Endothelial cell of umbilical vein (primary cell): ENCODE measurements around the gene GRK5. TPM values are rescaled to one million over a fixed set of nuclear protein-coding genes. Genes with fewer than 3 reads are reported as not detected.

ENCODE experiments used
- BruUV-seq: library from RNA; stranded (reverse); fragments of 400-500 nt; replicated peaks from 2 replicates; lab custom pipeline; 2021; lab: Mats Ljungman, UMichigan
- CTCF ChIA-PET: fragments of 300-600, 350-600 bp; sonication (Branson Sonifier 250); formaldehyde crosslinking; loops from one replicate; lab custom pipeline; 2021; ENCODE audit warnings: antibody characterized with exemption, inconsistent platforms; lab: Charles Lee
- POLR2A ChIA-PET: fragments of 300-600, 350-600 bp; sonication (Branson Sonifier 250); formaldehyde crosslinking; loops from one replicate; lab custom pipeline; 2021; ENCODE audit warnings: antibody characterized with exemption, inconsistent platforms; lab: Charles Lee
- DNase-seq: peaks from one replicate; pipeline ENCODE4 v3.0.0-alpha.2; 2011; ENCODE audit warnings: low read depth, low spot score
- FAIRE-seq: peaks from 2 replicates; lab custom pipeline; 2011; peaks lifted over from hg19 to GRCh38; lab: Jason Lieb, UNC
- H2AFZ ChIP-seq: 2 replicates; pipeline ENCODE4 v1.6.0; 2012; ENCODE audit warnings: low read depth, low read length, control low read depth, inconsistent platforms
- H3K27ac ChIP-seq: 2 replicates; pipeline ENCODE4 v1.5.1; 2011; ENCODE audit warnings: low read depth, mild to moderate bottlenecking, control low read depth, low read length, moderate library complexity; ENCODE audit not compliant: insufficient read depth
- H3K27me3 ChIP-seq, 2 experiments: 2 replicates each; pipeline versions ENCODE4 v1.6.0 to v1.6.1; 2011; ENCODE audit warnings: low read length in 2 of 2, mixed read lengths in 1 of 2; ENCODE audit not compliant: control insufficient read depth in 2 of 2, insufficient read depth in 2 of 2
- H3K36me3 ChIP-seq, 2 experiments: 2 replicates in 1 of 2; 3 replicates in 1 of 2; pipeline ENCODE4 v1.5.1; 2011; ENCODE audit warnings: low read length in 2 of 2, mild to moderate bottlenecking in 1 of 2, moderate library complexity in 1 of 2; ENCODE audit not compliant: control insufficient read depth in 2 of 2, insufficient read depth in 2 of 2; ENCODE audit errors: extremely low read depth in 1 of 2
- H3K4me1 ChIP-seq: 3 replicates; pipeline ENCODE4 v1.5.1; 2011; ENCODE audit warnings: mild to moderate bottlenecking, low read length; ENCODE audit not compliant: control insufficient read depth, insufficient read depth; ENCODE audit errors: extremely low read depth
- H3K4me2 ChIP-seq: 2 replicates; pipeline ENCODE4 v1.6.1; 2011; ENCODE audit warnings: low read length, control low read depth, mixed read lengths; ENCODE audit not compliant: insufficient read depth
- H3K4me3 ChIP-seq, 3 experiments: fragments of 200-600 bp in 1 of 3; sonication (generic), shearing (Covaris generic) in 1 of 3; replicated peaks in 1 of 3; 2 replicates each; pipeline ENCODE4 v1.5.1; 2011 to 2016; ENCODE audit warnings: control low read depth in 3 of 3, low read length in 3 of 3, mild to moderate bottlenecking in 2 of 3, inconsistent platforms in 1 of 3, low read depth in 1 of 3, moderate library complexity in 1 of 3; ENCODE audit not compliant: insufficient read depth in 1 of 3
- H3K79me2 ChIP-seq: 2 replicates; pipeline ENCODE4 v1.6.0; 2012; ENCODE audit warnings: low read length, inconsistent platforms; ENCODE audit not compliant: control insufficient read depth, insufficient read depth
- H3K9ac ChIP-seq: replicated peaks from 2 replicates; pipeline ENCODE3; 2011; ENCODE audit warnings: low read length, control low read depth; ENCODE audit not compliant: insufficient read depth; ENCODE audit errors: extremely low read depth
- H3K9me1 ChIP-seq: replicated peaks from 3 replicates; pipeline ENCODE4 v1.6.0; 2011; ENCODE audit warnings: mild to moderate bottlenecking, low read length; ENCODE audit not compliant: control insufficient read depth, insufficient read depth; ENCODE audit errors: extremely low read depth
- H3K9me3 ChIP-seq: replicated peaks from 2 replicates; pipeline ENCODE4 v1.5.1; 2012; ENCODE audit warnings: low read length, inconsistent platforms; ENCODE audit not compliant: control insufficient read depth, insufficient read depth
- H4K20me1 ChIP-seq: replicated peaks from 2 replicates; pipeline ENCODE3; 2011; ENCODE audit warnings: mild to moderate bottlenecking, low read length; ENCODE audit not compliant: control insufficient read depth, insufficient read depth; ENCODE audit errors: extremely low read depth
- EZH2 ChIP-seq: IDR thresholded peaks from 2 replicates; pipeline ENCODE4 v1.6.1; 2012; ENCODE audit warnings: borderline replicate concordance, low read depth, mild to moderate bottlenecking, moderate library complexity, low read length, inconsistent platforms; ENCODE audit not compliant: severe bottlenecking
- FOS ChIP-seq: IDR thresholded peaks from 2 replicates; pipeline ENCODE4 v1.6.1; 2011; ENCODE audit warnings: mild to moderate bottlenecking, low read length, moderate library complexity, borderline replicate concordance; ENCODE audit not compliant: insufficient read depth
- GATA2 ChIP-seq: IDR thresholded peaks from 2 replicates; pipeline ENCODE4 v1.7.0; 2011; ENCODE audit warnings: low read depth, mild to moderate bottlenecking, moderate library complexity, mixed read lengths, low read length; ENCODE audit not compliant: insufficient read length, insufficient read depth
- JUN ChIP-seq: IDR thresholded peaks from 2 replicates; pipeline ENCODE4 v1.6.1; 2011; ENCODE audit warnings: borderline replicate concordance, low read depth; ENCODE audit not compliant: insufficient read length, insufficient read depth
- MYC ChIP-seq: IDR thresholded peaks from one replicate; pipeline ENCODE4 v1.6.1; 2011; ENCODE audit warnings: mild to moderate bottlenecking, low read depth, low read length
- POLR2A ChIP-seq: IDR thresholded peaks from 2 replicates; pipeline ENCODE4 v1.6.1; 2012; ENCODE audit warnings: low read depth, mild to moderate bottlenecking, control low read depth, low read length
- POLR2AphosphoS5 ChIP-seq: IDR thresholded peaks from 2 replicates; pipeline ENCODE4 v1.6.1; 2012; ENCODE audit warnings: low read depth, mild to moderate bottlenecking, control low read depth, low read length, moderate library complexity; ENCODE audit not compliant: insufficient read depth
- dilution Hi-C: fragments of 300-500 bp; cut with MboI; formaldehyde crosslinking; loops from one replicate; pipeline ENCODE4 v1.15.0; 2019; ENCODE audit warnings: low sequenced_read_pairs; ENCODE audit not compliant: extremely low pct_ligation_motif_present
- intact Hi-C: fragments of 100-400 bp; cut with micrococcal nuclease; formaldehyde crosslinking; loops from one replicate; pipeline ENCODE4 v1.10.0; 2022
- polyA plus RNA-seq, 4 experiments: library from polyadenylated mRNA; depleted of rRNA in 3 of 4; stranded (reverse) in 3 of 4; unstranded in 1 of 4; fragments of >200 nt; gene quantifications; 2 replicates each; pipeline versions ENCODE4 v1.2.1 to v1.2.3, GENCODE V29; 2011 to 2012; ENCODE audit warnings: missing spikeins in 1 of 4
- total RNA-seq: library from RNA; stranded (reverse); gene quantifications from 2 replicates; pipeline ENCODE4 v1.2.3, GENCODE V29; 2021
- TF ChIP-seq, protein P1 (sequence below): IDR thresholded peaks from 2 replicates; pipeline ENCODE4 v1.6.1; 2011; ENCODE audit not compliant: insufficient read depth, insufficient read length
- TF ChIP-seq, protein P2 (sequence below), 2 donors: IDR thresholded peaks; 1 replicate in 1 of 2; 2 replicates in 1 of 2; pipeline ENCODE4 v1.5.1; 2011; ENCODE audit warnings: low read length in 2 of 2, mild to moderate bottlenecking in 2 of 2, moderate library complexity in 2 of 2, control low read depth in 1 of 2, inconsistent platforms in 1 of 2, low read depth in 1 of 2; ENCODE audit not compliant: insufficient read depth in 1 of 2; ENCODE audit errors: extremely low read depth in 1 of 2

Gene GRK5
- total and polyA plus RNA-seq, 2 donors (not counting 3 experiments of a cell fraction or from before 2014, with no cell fraction given), result 13.1 to 29.5 TPM

DNA sequence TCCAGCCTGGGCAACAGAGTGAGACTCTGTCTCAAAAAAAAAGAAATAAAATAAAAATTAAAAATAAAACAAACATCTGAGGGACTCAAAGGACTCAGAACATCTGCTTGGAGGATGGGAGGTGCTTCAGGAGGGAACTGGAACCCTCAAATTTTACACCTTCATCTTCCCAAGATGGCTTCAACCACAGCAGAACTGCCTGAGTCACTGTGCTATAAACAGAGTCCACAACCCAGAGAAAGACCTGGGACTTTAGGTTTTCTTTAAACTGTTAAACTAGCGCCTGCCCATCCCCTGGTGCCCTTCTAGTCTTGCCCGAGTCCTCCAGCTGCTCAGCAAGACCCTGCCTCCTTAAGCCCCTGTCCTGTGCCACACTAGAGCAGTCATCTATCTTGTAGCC lies 294.3 kb downstream of the GRK5 start:
- POLR2A ChIA-PET, result no interaction called here

More for the DNA sequence above, 294.3 kb downstream of the GRK5 start:
- DNase-seq, result no peak
- Histone ChIP-seq H3K79me2 (no peaks in the 10 kb centered on the region), H3K27me3 (no peaks in the 10 kb centered on the region), H3K36me3 (no peaks in the 10 kb centered on the region), H3K9me1 (no peaks in the 10 kb centered on the region), H2AFZ (no peak overlapping the region), H4K20me1 (no peaks in the 10 kb centered on the region), H3K27ac (no peak overlapping the region), H3K9ac (no peak overlapping the region), H3K9me3 (no peaks in the 10 kb centered on the region), H3K4me1 (no peaks in the 10 kb centered on the region), H3K4me3 (no peak overlapping the region), H3K4me2 (no peak overlapping the region)
- TF ChIP-seq JUN (no peak), POLR2A (no peak), POLR2AphosphoS5 (no peak), EZH2 (no peak), GATA2 (no peak), MYC (no peak), FOS (no peak)
- TF ChIP-seq, protein P1, sequence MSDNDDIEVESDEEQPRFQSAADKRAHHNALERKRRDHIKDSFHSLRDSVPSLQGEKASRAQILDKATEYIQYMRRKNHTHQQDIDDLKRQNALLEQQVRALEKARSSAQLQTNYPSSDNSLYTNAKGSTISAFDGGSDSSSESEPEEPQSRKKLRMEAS, result no peak
- TF ChIP-seq, protein P2, sequence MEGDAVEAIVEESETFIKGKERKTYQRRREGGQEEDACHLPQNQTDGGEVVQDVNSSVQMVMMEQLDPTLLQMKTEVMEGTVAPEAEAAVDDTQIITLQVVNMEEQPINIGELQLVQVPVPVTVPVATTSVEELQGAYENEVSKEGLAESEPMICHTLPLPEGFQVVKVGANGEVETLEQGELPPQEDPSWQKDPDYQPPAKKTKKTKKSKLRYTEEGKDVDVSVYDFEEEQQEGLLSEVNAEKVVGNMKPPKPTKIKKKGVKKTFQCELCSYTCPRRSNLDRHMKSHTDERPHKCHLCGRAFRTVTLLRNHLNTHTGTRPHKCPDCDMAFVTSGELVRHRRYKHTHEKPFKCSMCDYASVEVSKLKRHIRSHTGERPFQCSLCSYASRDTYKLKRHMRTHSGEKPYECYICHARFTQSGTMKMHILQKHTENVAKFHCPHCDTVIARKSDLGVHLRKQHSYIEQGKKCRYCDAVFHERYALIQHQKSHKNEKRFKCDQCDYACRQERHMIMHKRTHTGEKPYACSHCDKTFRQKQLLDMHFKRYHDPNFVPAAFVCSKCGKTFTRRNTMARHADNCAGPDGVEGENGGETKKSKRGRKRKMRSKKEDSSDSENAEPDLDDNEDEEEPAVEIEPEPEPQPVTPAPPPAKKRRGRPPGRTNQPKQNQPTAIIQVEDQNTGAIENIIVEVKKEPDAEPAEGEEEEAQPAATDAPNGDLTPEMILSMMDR (IDR thresholded peaks at IDR 0.05; ENCODE audit: extremely low read depth in 1 of 2, insufficient read depth in 1 of 2, low read depth in 1 of 2, low read length in 2 of 2), result no peak
- dilution Hi-C loops (no loop called here), intact Hi-C loops (no loop called here)
- CTCF ChIA-PET, result no interaction called here
- FAIRE-seq, result no peak
- no TSS peak for BruUV-seq
